PC-3 (cell line): Measurements from ENCODE around the gene PCDHB4. TPM values are rescaled to one million over a fixed set of nuclear protein-coding genes. Genes with fewer than 3 reads are reported as not detected.
"Not testable (repeated sequence)": the region's sequence is repeated elsewhere in the genome, so short reads cannot be mapped to it uniquely, and the experiment has no call there.

Experiments
- ATAC-seq: fragments of 200-7000 bp; cut with Tn5 transposase; 2 replicates; pipeline ENCODE4 v1.9.1; 2020; ENCODE audit warnings: mild to moderate bottlenecking, moderate library complexity
- BruUV-seq: library from RNA; stranded (reverse); fragments of 400-500 nt; replicated peaks from 2 replicates; lab custom pipeline; 2021; lab: Mats Ljungman, UMichigan
- CTCF ChIA-PET: fragments of 300-600 bp; sonication (Branson Sonifier 250); formaldehyde crosslinking; loops from one replicate; lab custom pipeline; 2022; ENCODE audit warnings: antibody characterized with exemption; lab: Charles Lee
- POLR2A ChIA-PET: fragments of 300-600 bp; sonication (Branson Sonifier 250); formaldehyde crosslinking; loops from one replicate; lab custom pipeline; 2022; ENCODE audit warnings: antibody characterized with exemption; ENCODE audit not compliant: unreplicated experiment; lab: Charles Lee
- DNase-seq: peaks from one replicate; pipeline ENCODE4 v3.0.0-alpha.2; 2015
- H2AFZ ChIP-seq: fragments of 300-600 bp; sonication (generic); 2 replicates; pipeline ENCODE4 v1.6.0; 2016; ENCODE audit warnings: antibody characterized with exemption, low read length
- H3F3A ChIP-seq: fragments of 300-600 bp; sonication (generic); one replicate; pipeline ENCODE4 v1.6.0; 2017; ENCODE audit warnings: antibody characterized with exemption, low read length, control low read depth, mild to moderate bottlenecking; ENCODE audit not compliant: unreplicated experiment
- H3K27ac ChIP-seq: fragments of 300-600 bp; sonication (generic); 2 replicates; pipeline ENCODE4 v1.5.1; 2016; ENCODE audit warnings: mild to moderate bottlenecking, low read length
- H3K27me3 ChIP-seq: fragments of 300-600 bp; sonication (generic); 2 replicates; pipeline ENCODE4 v1.6.1; 2016; ENCODE audit warnings: low read length, mixed read lengths
- H3K36me3 ChIP-seq: fragments of 300-600 bp; sonication (generic); 2 replicates; pipeline ENCODE4 v1.6.1; 2016; ENCODE audit warnings: low read depth, mixed run types, low read length, mixed read lengths
- H3K4me1 ChIP-seq: fragments of 300-600 bp; sonication (generic); 2 replicates; pipeline ENCODE4 v1.5.1; 2016; ENCODE audit warnings: low read length; ENCODE audit not compliant: insufficient read depth
- H3K4me2 ChIP-seq: fragments of 300-600 bp; sonication (generic); 2 replicates; pipeline ENCODE4 v1.6.0; 2016; ENCODE audit warnings: low read length
- H3K4me3 ChIP-seq: fragments of 300-600 bp; sonication (generic); 2 replicates; pipeline ENCODE4 v1.5.1; 2016; ENCODE audit warnings: mild to moderate bottlenecking, low read length, mixed read lengths
- H3K79me2 ChIP-seq: fragments of 300-600 bp; sonication (generic); 2 replicates; pipeline ENCODE4 v1.6.1; 2017; ENCODE audit warnings: low read length, mixed read lengths
- H3K9ac ChIP-seq: fragments of 300-600 bp; sonication (generic); 2 replicates; pipeline ENCODE4 v1.6.0; 2016; ENCODE audit warnings: mild to moderate bottlenecking, low read length
- H3K9me2 ChIP-seq: fragments of 300-600 bp; sonication (generic); replicated peaks from 2 replicates; pipeline ENCODE4 v1.6.1; 2016; ENCODE audit warnings: mixed run types, low read length, mixed read lengths
- H3K9me3 ChIP-seq: fragments of 300-600 bp; sonication (generic); 2 replicates; pipeline ENCODE4 v1.6.1; 2016; ENCODE audit warnings: low read length, mixed read lengths
- H4K20me1 ChIP-seq: fragments of 300-600 bp; sonication (generic); 2 replicates; pipeline ENCODE4 v1.6.1; 2016; ENCODE audit warnings: low read length, mixed read lengths
- EZH2 ChIP-seq: fragments of 300-600 bp; sonication (generic); IDR thresholded peaks from one replicate; pipeline ENCODE4 v1.6.1; 2017; ENCODE audit warnings: antibody characterized with exemption, mild to moderate bottlenecking, low read length; ENCODE audit not compliant: unreplicated experiment
- EZH2phosphoT487 ChIP-seq: fragments of 300-600 bp; sonication (generic); IDR thresholded peaks from 2 replicates; pipeline ENCODE4 v1.6.1; 2018; ENCODE audit warnings: mild to moderate bottlenecking, antibody characterized with exemption, low read length, borderline replicate concordance
- intact Hi-C: fragments of 100-400 bp; cut with micrococcal nuclease; formaldehyde crosslinking; loops from 2 replicates; pipeline ENCODE4 v1.9.0; 2023
- total RNA-seq: library from RNA; depleted of rRNA; stranded (reverse); fragments of >200 nt; gene quantifications from 2 replicates; pipeline ENCODE4 v1.2.3, GENCODE V29; 2014
- TF ChIP-seq, protein P1 (sequence below): fragments of 300-600 bp; sonication (generic); conservative IDR thresholded peaks from 2 replicates; pipeline ENCODE4 v1.5.1; 2017; ENCODE audit warnings: antibody characterized with exemption, low read depth, mild to moderate bottlenecking, low read length

Gene PCDHB4
- total RNA-seq, 1 experiment from 2014 or later: 0.07 TPM

GRCh38 chr5:141119250-141119649, 2.4 kb upstream of the PCDHB4 start:
- no peak overlapping the region for H3K27ac ChIP-seq
- ATAC-seq: no peak
- no peaks in the 10 kb centered on the region for H3K36me3 ChIP-seq
- ChIA-PET POLR2A (no interaction called here), CTCF (no interaction called here)
- no peaks in the 10 kb centered on the region for H3F3A ChIP-seq
- no peak overlapping the region for H3K4me3 ChIP-seq
- no peak overlapping the region for H2AFZ ChIP-seq
- H3K79me2 ChIP-seq: no peaks in the 10 kb centered on the region
- BruUV-seq: no TSS peak
- H3K27me3 ChIP-seq: no peaks in the 10 kb centered on the region
- no peaks in the 10 kb centered on the region for H3K4me1 ChIP-seq
- H4K20me1 ChIP-seq: no peaks in the 10 kb centered on the region
- TF ChIP-seq, protein P1, sequence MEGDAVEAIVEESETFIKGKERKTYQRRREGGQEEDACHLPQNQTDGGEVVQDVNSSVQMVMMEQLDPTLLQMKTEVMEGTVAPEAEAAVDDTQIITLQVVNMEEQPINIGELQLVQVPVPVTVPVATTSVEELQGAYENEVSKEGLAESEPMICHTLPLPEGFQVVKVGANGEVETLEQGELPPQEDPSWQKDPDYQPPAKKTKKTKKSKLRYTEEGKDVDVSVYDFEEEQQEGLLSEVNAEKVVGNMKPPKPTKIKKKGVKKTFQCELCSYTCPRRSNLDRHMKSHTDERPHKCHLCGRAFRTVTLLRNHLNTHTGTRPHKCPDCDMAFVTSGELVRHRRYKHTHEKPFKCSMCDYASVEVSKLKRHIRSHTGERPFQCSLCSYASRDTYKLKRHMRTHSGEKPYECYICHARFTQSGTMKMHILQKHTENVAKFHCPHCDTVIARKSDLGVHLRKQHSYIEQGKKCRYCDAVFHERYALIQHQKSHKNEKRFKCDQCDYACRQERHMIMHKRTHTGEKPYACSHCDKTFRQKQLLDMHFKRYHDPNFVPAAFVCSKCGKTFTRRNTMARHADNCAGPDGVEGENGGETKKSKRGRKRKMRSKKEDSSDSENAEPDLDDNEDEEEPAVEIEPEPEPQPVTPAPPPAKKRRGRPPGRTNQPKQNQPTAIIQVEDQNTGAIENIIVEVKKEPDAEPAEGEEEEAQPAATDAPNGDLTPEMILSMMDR: no peak
- TF ChIP-seq EZH2: no peak
- no peak for TF ChIP-seq EZH2phosphoT487
- no peak for DNase-seq
- intact Hi-C loops: no loop called here
- H3K4me2 ChIP-seq: no peak overlapping the region
- H3K9me2 ChIP-seq: no peaks in the 10 kb centered on the region
- H3K9ac ChIP-seq: no peak overlapping the region
- H3K9me3 ChIP-seq: 0 out of 2 replicates have a peak, but pooled peaks cover 3% of the 10 kb centered on the region

DNA sequence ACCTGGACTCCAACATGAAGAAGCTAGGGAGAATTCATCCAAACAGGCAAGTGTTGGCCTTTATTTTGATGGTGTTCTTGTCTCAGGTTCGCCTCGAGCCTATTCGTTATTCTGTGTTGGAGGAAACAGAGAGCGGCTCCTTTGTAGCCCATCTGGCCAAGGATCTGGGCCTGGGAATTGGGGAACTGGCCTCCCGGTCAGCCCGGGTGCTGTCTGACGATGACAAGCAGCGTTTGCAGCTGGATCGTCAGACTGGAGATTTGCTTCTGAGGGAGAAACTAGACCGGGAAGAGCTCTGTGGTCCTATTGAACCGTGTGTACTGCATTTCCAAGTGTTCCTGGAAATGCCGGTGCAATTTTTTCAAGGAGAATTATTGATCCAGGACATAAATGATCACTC, 367 bp downstream of the PCDHB4 start:
- no TSS peak for BruUV-seq
- H2AFZ ChIP-seq: no peak overlapping the region
- H3K9me2 ChIP-seq: no peaks in the 10 kb centered on the region
- no peaks in the 10 kb centered on the region for H3K36me3 ChIP-seq
- no peaks in the 10 kb centered on the region for H3K4me1 ChIP-seq
- H3F3A ChIP-seq: no peaks in the 10 kb centered on the region
- no peak overlapping the region for H3K27ac ChIP-seq
- DNase-seq: no peak
- H3K4me3 ChIP-seq: no peak overlapping the region
- no peak overlapping the region for H3K4me2 ChIP-seq
- no peaks in the 10 kb centered on the region for H3K27me3 ChIP-seq
- no peak for ATAC-seq
- H3K9ac ChIP-seq: no peak overlapping the region
- intact Hi-C loops: no loop called here
- CTCF ChIA-PET: no interaction called here
- POLR2A ChIA-PET: no interaction called here
- TF ChIP-seq EZH2 (no peak), EZH2phosphoT487 (no peak)
- TF ChIP-seq, protein P1: no peak
- H4K20me1 ChIP-seq: no peaks in the 10 kb centered on the region
- H3K9me3 ChIP-seq: no peaks in the 10 kb centered on the region
- no peaks in the 10 kb centered on the region for H3K79me2 ChIP-seq

- intact Hi-C loops, H3K4me3 ChIP-seq, H3K79me2 ChIP-seq, H3K9ac ChIP-seq, H2AFZ ChIP-seq, H3K4me2 ChIP-seq, H3K27me3 ChIP-seq, DNase-seq, H3K36me3 ChIP-seq, ATAC-seq, H3K4me1 ChIP-seq, BruUV-seq, H4K20me1 ChIP-seq, CTCF ChIA-PET, H3K27ac ChIP-seq, H3K9me2 ChIP-seq, POLR2A ChIA-PET, H3K9me3 ChIP-seq, H3F3A ChIP-seq: not testable (repeated sequence)
Observed at GRCh38 chr5:141123396-141124135, 1.9 kb downstream of the PCDHB4 start.
